Measurements from ENCODE around the gene CD101.

DNA sequence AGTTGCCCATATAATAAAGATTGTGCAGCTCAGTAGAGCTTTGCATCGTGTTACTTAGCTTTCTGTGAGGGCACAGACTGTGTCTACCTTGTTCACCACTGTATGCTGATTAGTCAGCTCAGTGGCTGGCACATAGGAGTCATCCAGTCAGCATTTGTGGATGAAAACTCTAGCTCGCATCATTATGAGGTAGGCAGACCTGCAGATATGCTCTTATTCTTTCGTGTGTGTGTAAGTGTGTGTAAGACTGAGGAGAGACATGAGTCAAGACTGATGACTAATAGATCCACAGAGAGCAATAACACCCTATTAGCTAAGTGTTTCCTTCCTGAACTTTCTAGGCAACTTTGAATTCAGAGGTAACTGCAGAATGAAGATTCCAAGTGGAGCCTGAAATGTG lies 75.7 kb downstream of the CD101 start:
- TF ChIP-seq YY1 (IDR thresholded peaks at IDR 0.05; ENCODE audit: insufficient read depth, insufficient read length) (no peak), SUZ12 (IDR thresholded peaks at IDR 0.05; ENCODE audit: extremely low read depth, insufficient read depth, insufficient read length) (no peak), ZNF274 (IDR thresholded peaks at IDR 0.05; ENCODE audit: low read depth, low read length) (no peak)
